GM21360 (cell line): ENCODE results near the gene RPL4.
"Not testable (repeated sequence)": the region's sequence is repeated elsewhere in the genome, so short reads cannot be mapped to it uniquely, and the experiment has no call there.

Experiments
- ATAC-seq: cut with Tn5 transposase; IDR thresholded peaks from one replicate; pipeline ENCODE4 v1.9.1; 2021; ENCODE audit warnings: mild to moderate bottlenecking, moderate library complexity; ENCODE audit not compliant: unreplicated experiment

RPL4 gene

GRCh38 chr15:66504563-66505429, at the start of gene RPL4, which contains the start of gene ZWILCH:
Gene RPL4 (minus strand): TSS chr15:66504855. CDS start chr15:66504790, 65 bp downstream.
Gene ZWILCH (plus strand): TSS chr15:66505326. CDS start chr15:66505339, 13 bp downstream.
- ATAC-seq: peak; percentile 65

- ATAC-seq: no peak
Observed at GRCh38 chr15:66545255-66545654, 40.6 kb upstream of the RPL4 start.

- ATAC-seq: no peak
Observed at GRCh38 chr15:66542896-66543295, 38.2 kb upstream of the RPL4 start.

- ATAC-seq: no peak
Observed at GRCh38 chr15:66535056-66535455, 30.4 kb upstream of the RPL4 start.

GRCh38 chr15:66524838-66525237, 20.2 kb upstream of the RPL4 start:
- no peak for ATAC-seq

GRCh38 chr15:66523926-66524325, 19.3 kb upstream of the RPL4 start:
- ATAC-seq: no peak

- no peak for ATAC-seq
Observed at GRCh38 chr15:66515901-66516322, 11.3 kb upstream of the RPL4 start.

GRCh38 chr15:66514586-66514985, 9.9 kb upstream of the RPL4 start:
- ATAC-seq: no peak

GRCh38 chr15:66508293-66508883, 3.7 kb upstream of the RPL4 start:
- no peak for ATAC-seq

- ATAC-seq: no peak
Observed at GRCh38 chr15:66505818-66506217, 1.2 kb upstream of the RPL4 start.

GRCh38 chr15:66505430-66505811, 766 bp upstream of the RPL4 start:
- no peak for ATAC-seq

GRCh38 chr15:66503780-66504562, 684 bp downstream of the RPL4 start:
- ATAC-seq: no peak

- ATAC-seq: not testable (repeated sequence)
Observed at GRCh38 chr15:66503041-66503648, 1.5 kb downstream of the RPL4 start.

- no peak for ATAC-seq
Observed at GRCh38 chr15:66502491-66502890, 2.2 kb downstream of the RPL4 start.

- not testable (repeated sequence) for ATAC-seq
Observed at GRCh38 chr15:66500346-66500745, 4.3 kb downstream of the RPL4 start.

- ATAC-seq: no peak
Observed at GRCh38 chr15:66498501-66499386, 5.9 kb downstream of the RPL4 start.

- peak; percentile 83 for ATAC-seq
Observed at GRCh38 chr15:66497502-66498455, 6.9 kb downstream of the RPL4 start, which contains the start of gene SNAPC5. Gene SNAPC5 (minus strand): TSS chr15:66497762. CDS start chr15:66497731, 31 bp downstream.

- no peak for ATAC-seq
Observed at GRCh38 chr15:66496951-66497501, 7.6 kb downstream of the RPL4 start.
